Renal pelvis (tissue), 12 donors: ENCODE results near the gene TTC13. TPM values are rescaled to one million over a fixed set of nuclear protein-coding genes. Genes with fewer than 3 reads are reported as not detected.
"Not testable (repeated sequence)": the region's sequence is repeated elsewhere in the genome, so short reads cannot be mapped to it uniquely, and the experiment has no call there.

Source experiments
- DNase-seq: peaks from one replicate; pipeline ENCODE4 v3.0.0-alpha.2; 2013
- long read RNA-seq, 16 experiments: transcript quantifications; one replicate each; lab custom pipeline, GENCODE V29; 2026
- polyA plus RNA-seq, 3 donors: library from polyadenylated mRNA; unstranded; fragments of 120-200 nt; gene quantifications; one replicate each; pipeline ENCODE4 v1.2.1, GENCODE V29; 2013; ENCODE audit not compliant: insufficient read length in 3 of 3

TTC13 gene
- polyA plus RNA-seq = 10 to 100 TPM; 15.9 to 25.8 (median 21.0) TPM
- long read RNA-seq, donor 1 = 0 reads
- long read RNA-seq, donor 2 = 0 reads
- long read RNA-seq, donor 3 = 0 reads
- long read RNA-seq, donor 4 = 0 reads
- long read RNA-seq, donor 5 = 0 reads
- long read RNA-seq, donor 6 = 0 reads
- long read RNA-seq, donor 7, partial matches to known transcripts = 0 of 2 reads
- long read RNA-seq, donor 7, other reads (novel, unspliced or antisense) = 0 of 2 reads
- long read RNA-seq, donor 8 = 0 reads
- long read RNA-seq, donor 9, partial matches to known transcripts = 0 of 1 reads
- long read RNA-seq, donor 9, other reads (novel, unspliced or antisense) = 0 of 1 reads
- long read RNA-seq, donor 10, partial matches to known transcripts = 18 of 36 reads
- long read RNA-seq, donor 10, other reads (novel, unspliced or antisense) = 18 of 36 reads
- long read RNA-seq, donor 11 = 0 reads
- long read RNA-seq, donor 12 = 0 reads
- long read RNA-seq, donor 13 = 0 reads
- long read RNA-seq, donor 14 = 0 reads
- long read RNA-seq, donor 15, partial matches to known transcripts = 0 of 1 reads
- long read RNA-seq, donor 15, other reads (novel, unspliced or antisense) = 0 of 1 reads
- long read RNA-seq, donor 16 = 0 reads

GRCh38 chr1:230978491-230979388 lies at the start of gene TTC13, which contains the start of gene ARV1:
TTC13 (minus strand) TSS chr1:230978861; CDS start chr1:230978830, 31 bp downstream.
ARV1 (plus strand) TSS chr1:230979094; CDS start chr1:230979106, 12 bp downstream.
- DNase-seq = peak; percentile 98

DNA sequence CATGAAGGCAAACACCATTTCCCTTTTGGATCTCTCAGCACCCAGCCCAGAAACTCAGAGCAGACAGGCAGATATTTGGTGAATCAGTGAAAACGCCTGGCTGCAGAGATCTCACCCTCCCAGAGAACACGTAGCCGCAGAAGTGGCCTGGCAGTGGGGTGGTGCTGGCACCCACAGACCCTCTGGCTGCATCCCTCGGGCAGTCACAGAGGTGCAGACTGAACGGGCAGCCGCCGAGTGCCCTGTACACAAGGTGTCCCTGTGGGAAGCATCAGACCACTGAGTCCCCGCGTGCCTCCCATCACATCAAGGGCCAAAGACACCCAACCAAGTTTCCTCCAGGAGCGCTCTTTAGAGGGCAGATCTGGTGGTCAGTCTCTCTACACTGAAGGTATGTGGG lies 49.3 kb upstream of the TTC13 start:
- DNase-seq = no peak

DNA sequence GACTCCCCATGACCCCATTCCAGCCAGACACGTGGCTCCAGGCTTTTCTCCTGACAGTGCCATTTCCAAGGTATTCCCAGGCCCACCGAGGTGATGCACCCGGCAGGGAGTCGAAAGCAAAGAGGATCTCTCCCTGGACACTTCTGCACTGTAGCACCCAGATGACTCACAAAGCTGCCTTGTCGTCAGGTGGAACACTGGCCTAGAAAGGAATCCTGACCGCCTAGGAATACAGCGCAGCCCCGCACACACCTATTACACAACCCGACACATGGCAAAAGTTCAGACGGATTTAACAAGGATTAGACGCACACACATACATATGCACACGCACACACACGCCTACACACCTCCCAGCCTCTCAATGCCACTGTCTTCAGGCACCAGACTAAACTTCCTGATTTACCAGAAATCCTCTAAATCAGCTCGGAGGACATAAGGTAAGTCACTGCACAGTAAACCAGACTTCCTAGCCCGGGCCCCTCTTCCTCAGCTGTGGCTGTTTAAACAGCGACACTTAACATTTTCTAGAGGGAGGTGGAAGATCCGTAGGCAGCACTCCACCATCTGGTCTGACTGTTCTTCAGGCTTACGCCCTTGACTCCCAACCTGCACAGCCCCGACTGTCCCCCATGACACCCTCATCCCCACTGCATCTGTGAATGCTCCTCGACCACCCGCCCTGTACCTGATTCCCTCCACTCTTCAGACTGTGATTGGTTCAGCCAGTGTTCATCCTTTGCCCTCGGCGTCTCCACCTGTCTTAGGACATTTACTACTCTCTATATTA lies 48.7 kb upstream of the TTC13 start:
- no peak for DNase-seq

- DNase-seq = no peak
These were observed 47.9 kb upstream of the TTC13 start for GRCh38 chr1:231026576-231026975.

GRCh38 chr1:231023150-231023549 lies 44.5 kb upstream of the TTC13 start:
- no peak for DNase-seq

- DNase-seq = not testable (repeated sequence)
These were observed 43.9 kb upstream of the TTC13 start for GRCh38 chr1:231022543-231022942.

GRCh38 chr1:231021540-231022031 lies 42.9 kb upstream of the TTC13 start:
- no peak for DNase-seq

- no peak for DNase-seq
These were observed 42.2 kb upstream of the TTC13 start for GRCh38 chr1:231020816-231021215.

GRCh38 chr1:231020139-231020601 lies 41.5 kb upstream of the TTC13 start:
- no peak for DNase-seq

- no peak for DNase-seq
These were observed 41.0 kb upstream of the TTC13 start for GRCh38 chr1:231019711-231020110.

GRCh38 chr1:231016966-231017365 lies 38.3 kb upstream of the TTC13 start:
- DNase-seq = no peak

- no peak for DNase-seq
These were observed 37.6 kb upstream of the TTC13 start for GRCh38 chr1:231016234-231016633.

- DNase-seq = no peak
These were observed 34.8 kb upstream of the TTC13 start for GRCh38 chr1:231013391-231014015.

- no peak for DNase-seq
These were observed 33.3 kb upstream of the TTC13 start for GRCh38 chr1:231011963-231012362.

DNA sequence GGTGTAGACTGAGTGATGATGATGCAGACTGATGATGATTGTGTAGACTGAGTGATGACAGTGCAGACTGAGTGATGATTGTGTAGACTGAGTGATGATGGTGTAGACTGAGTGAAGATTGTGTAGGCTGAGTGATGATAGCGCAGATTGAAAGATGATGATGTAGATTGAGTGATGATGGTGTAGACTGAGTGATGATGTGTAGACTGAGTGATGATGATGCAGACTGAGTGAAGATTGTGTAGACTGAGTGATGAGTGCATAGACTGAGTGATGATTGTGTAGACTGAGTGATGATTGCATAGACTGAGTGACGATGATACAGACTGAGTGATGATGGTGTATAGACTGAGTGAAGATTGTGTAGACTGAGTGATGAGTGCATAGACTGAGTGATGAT lies 32.7 kb upstream of the TTC13 start:
- DNase-seq = no peak

- DNase-seq = not testable (repeated sequence)
These were observed 28.9 kb upstream of the TTC13 start for GRCh38 chr1:231007535-231007934.

DNA sequence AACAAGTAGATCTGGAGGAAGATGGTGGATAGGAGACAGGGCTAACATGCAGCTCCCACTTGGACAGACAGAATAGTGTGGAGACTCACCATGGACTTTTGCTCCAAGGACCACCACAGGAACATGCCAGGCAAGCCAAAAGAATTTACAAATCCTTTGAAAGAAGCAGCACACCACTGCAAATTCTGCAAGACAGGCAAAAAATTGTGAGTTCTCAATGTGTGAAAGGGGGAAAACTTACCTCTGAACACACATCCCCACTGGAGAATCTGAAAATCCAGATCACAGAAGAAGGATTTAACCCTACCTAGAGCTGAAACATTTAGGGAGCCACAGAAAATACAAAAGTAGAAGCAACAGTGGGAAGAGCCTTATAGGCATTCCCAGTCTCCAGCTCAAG lies 23.2 kb upstream of the TTC13 start:
- no peak for DNase-seq

DNA sequence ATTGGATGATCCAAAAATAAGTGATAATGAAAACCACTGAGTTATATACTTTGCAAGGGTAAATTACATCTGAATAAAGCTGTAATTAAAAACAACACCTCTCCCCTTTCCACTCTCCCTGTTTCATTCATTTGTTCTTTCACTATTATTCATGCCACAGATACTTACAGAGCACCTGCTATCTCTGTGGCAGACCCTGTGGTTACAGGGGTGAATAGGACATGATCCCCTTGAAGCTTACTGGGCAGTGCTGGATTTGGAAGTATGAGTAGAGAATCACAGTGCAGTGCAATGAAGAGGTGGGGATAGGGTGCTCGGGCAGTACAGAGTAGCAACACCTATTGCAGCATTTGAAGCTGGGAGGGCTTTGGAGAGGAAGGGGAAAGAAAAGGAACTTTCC lies 22.0 kb upstream of the TTC13 start:
- no peak for DNase-seq

- no peak for DNase-seq
These were observed 21.5 kb upstream of the TTC13 start for GRCh38 chr1:231000201-231000600.

- no peak for DNase-seq
These were observed 16.2 kb upstream of the TTC13 start for GRCh38 chr1:230994860-230995259.
